Endodermal cell (in vitro differentiated cells): ENCODE measurements around the gene NACA2. TPM values are rescaled to one million over a fixed set of nuclear protein-coding genes. Genes with fewer than 3 reads are reported as not detected.

Experiments used
- DNase-seq: peaks from one replicate; pipeline ENCODE4 v3.0.0-alpha.2; 2017
- H3K27ac ChIP-seq: 2 replicates; pipeline ENCODE4 v1.5.1; 2013; ENCODE audit warnings: mild to moderate bottlenecking, low read depth, low read length, moderate library complexity
- H3K27me3 ChIP-seq: 2 replicates; pipeline ENCODE4 v1.6.1; 2013; ENCODE audit warnings: mild to moderate bottlenecking, low read length, moderate library complexity; ENCODE audit not compliant: insufficient read depth, control insufficient read depth, poor library complexity, severe bottlenecking
- H3K36me3 ChIP-seq: 2 replicates; pipeline ENCODE4 v1.7.0; 2013; ENCODE audit warnings: mild to moderate bottlenecking, low read length, moderate library complexity; ENCODE audit not compliant: control insufficient read depth, insufficient read depth
- H3K4me1 ChIP-seq: one replicate; pipeline ENCODE4 v1.7.0; 2013; ENCODE audit warnings: low read length; ENCODE audit not compliant: control insufficient read depth, insufficient read depth
- H3K4me3 ChIP-seq: 2 replicates; pipeline ENCODE4 v1.5.1; 2013; ENCODE audit warnings: mild to moderate bottlenecking, low read length, moderate library complexity
- H3K9ac ChIP-seq: 2 replicates; pipeline ENCODE4 v1.6.1; 2013; ENCODE audit warnings: mild to moderate bottlenecking, low read length, moderate library complexity; ENCODE audit not compliant: poor library complexity, severe bottlenecking; ENCODE audit errors: extremely low read depth
- H3K9me3 ChIP-seq: 2 replicates; pipeline ENCODE4 v1.6.1; 2013; ENCODE audit warnings: mild to moderate bottlenecking, low read length, moderate library complexity; ENCODE audit not compliant: control insufficient read depth
- H3K27ac Mint-ChIP-seq: 2 replicates; pipeline ENCODE4 v1.8.0; 2020; ENCODE audit warnings: mixed read lengths
- H3K27me3 Mint-ChIP-seq: 2 replicates; pipeline ENCODE4 v1.8.0; 2021; ENCODE audit warnings: mild to moderate bottlenecking, mixed read lengths; ENCODE audit not compliant: insufficient read depth
- H3K36me3 Mint-ChIP-seq: 2 replicates; pipeline ENCODE4 v1.8.0; 2020; ENCODE audit warnings: low read depth, mixed read lengths
- H3K4me1 Mint-ChIP-seq: 2 replicates; pipeline ENCODE4 v1.8.0; 2020; ENCODE audit warnings: mixed read lengths
- H3K4me3 Mint-ChIP-seq: 2 replicates; pipeline ENCODE4 v1.8.0; 2020; ENCODE audit warnings: mild to moderate bottlenecking, moderate library complexity, mixed read lengths
- H3K9me3 Mint-ChIP-seq: 2 replicates; pipeline ENCODE4 v1.8.0; 2020; ENCODE audit warnings: mild to moderate bottlenecking, mixed read lengths
- WGBS, 2 experiments: methylation state at CpG; one replicate each; pipeline versions ENCODE4 v1.1.5 to v1.1.7; 2013; ENCODE audit warnings: missing lambda C conversion rate in 2 of 2, mixed read lengths in 1 of 2; ENCODE audit not compliant: insufficient coverage in 1 of 2, insufficient read length in 1 of 2; 5-methylcytosine and 5-hydroxymethylcytosine counted together
- total RNA-seq, 2 donors: library from RNA; stranded (reverse); fragmentation: NEBNext Ultra II Directional in 1 of 2; extraction: Animal tissue kit (Norgen Biotek cat#: 25700) in 1 of 2; gene quantifications; 2 replicates in 1 of 2; 3 replicates in 1 of 2; pipeline ENCODE4 v1.2.1, GENCODE V29; 2021
- TF ChIP-seq, protein P1 (sequence below): fragments of 200-600 bp; sonication (generic); conservative IDR thresholded peaks from 2 replicates; pipeline ENCODE4 v1.5.0; 2021; ENCODE audit warnings: antibody characterized with exemption, mild to moderate bottlenecking

NACA2 gene
- total RNA-seq, 2 donors from 2014 or later = not detected

DNA sequence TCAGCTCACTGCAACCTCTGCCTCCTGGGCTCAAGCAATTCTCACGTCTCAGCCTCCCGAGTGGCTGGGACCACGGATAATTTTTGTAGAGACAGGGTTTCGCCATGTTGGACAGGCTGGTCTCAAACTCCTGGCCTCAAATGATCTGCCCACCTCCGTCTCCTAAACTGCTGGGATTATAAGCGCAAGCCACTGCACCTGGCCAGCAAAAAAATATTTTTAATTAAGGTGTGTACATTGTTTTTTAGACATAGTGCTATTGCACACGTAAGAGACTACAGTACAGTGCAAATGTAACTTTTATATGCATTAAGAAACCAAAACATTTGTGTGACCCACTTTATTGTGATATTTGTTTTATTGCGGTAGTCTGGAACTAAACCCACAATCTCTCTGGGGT lies 49.0 kb downstream of the NACA2 start:
- Histone ChIP-seq H3K4me3 (no peak overlapping the region), H3K36me3 (no peaks in the 10 kb centered on the region), H3K9ac (no peak overlapping the region), H3K27ac (no peak overlapping the region), H3K9me3 (peaks cover 30% of the 10 kb centered on the region), H3K4me1 (no peaks in the 10 kb centered on the region), H3K27me3 (no peaks in the 10 kb centered on the region)
- Mint-ChIP-seq H3K36me3 (peaks cover 2% of the 10 kb centered on the region), H3K4me3 (no peak overlapping the region), H3K27me3 (no peaks in the 10 kb centered on the region), H3K4me1 (no peaks in the 10 kb centered on the region), H3K27ac (no peak overlapping the region), H3K9me3 (peaks cover 37% of the 10 kb centered on the region)
- WGBS, 2 experiments = 93% methylated on average over 7 to 8 of the region's 8 CpGs
- TF ChIP-seq, protein P1, sequence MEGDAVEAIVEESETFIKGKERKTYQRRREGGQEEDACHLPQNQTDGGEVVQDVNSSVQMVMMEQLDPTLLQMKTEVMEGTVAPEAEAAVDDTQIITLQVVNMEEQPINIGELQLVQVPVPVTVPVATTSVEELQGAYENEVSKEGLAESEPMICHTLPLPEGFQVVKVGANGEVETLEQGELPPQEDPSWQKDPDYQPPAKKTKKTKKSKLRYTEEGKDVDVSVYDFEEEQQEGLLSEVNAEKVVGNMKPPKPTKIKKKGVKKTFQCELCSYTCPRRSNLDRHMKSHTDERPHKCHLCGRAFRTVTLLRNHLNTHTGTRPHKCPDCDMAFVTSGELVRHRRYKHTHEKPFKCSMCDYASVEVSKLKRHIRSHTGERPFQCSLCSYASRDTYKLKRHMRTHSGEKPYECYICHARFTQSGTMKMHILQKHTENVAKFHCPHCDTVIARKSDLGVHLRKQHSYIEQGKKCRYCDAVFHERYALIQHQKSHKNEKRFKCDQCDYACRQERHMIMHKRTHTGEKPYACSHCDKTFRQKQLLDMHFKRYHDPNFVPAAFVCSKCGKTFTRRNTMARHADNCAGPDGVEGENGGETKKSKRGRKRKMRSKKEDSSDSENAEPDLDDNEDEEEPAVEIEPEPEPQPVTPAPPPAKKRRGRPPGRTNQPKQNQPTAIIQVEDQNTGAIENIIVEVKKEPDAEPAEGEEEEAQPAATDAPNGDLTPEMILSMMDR = no peak
- no peak for DNase-seq

- no peak overlapping the region for H3K27ac Mint-ChIP-seq
- no peaks in the 10 kb centered on the region for H3K4me1 Mint-ChIP-seq
These were observed 50.1 kb downstream of the NACA2 start for GRCh38 chr17:61540874-61541273.

More at GRCh38 chr17:61540874-61541273, 50.1 kb downstream of the NACA2 start:
- no peaks in the 10 kb centered on the region for H3K27me3 ChIP-seq
- H3K36me3 ChIP-seq = no peaks in the 10 kb centered on the region
- peaks cover 32% of the 10 kb centered on the region for H3K9me3 Mint-ChIP-seq
- TF ChIP-seq, protein P1 = no peak
- DNase-seq = no peak
- H3K4me3 ChIP-seq = no peak overlapping the region
- no peak overlapping the region for H3K27ac ChIP-seq
- H3K36me3 Mint-ChIP-seq = peaks cover 2% of the 10 kb centered on the region
- no peaks in the 10 kb centered on the region for H3K4me1 ChIP-seq
- no peaks in the 10 kb centered on the region for H3K27me3 Mint-ChIP-seq
- no peak overlapping the region for H3K4me3 Mint-ChIP-seq
- no peak overlapping the region for H3K9ac ChIP-seq
- peaks cover 30% of the 10 kb centered on the region for H3K9me3 ChIP-seq
- 82 to 83% methylated on average over 1 of the region's 1 CpG for WGBS, 2 experiments

Other genes starting within 250 kb of the NACA2 start
- gene TBX2, start 191.4 kb downstream of the NACA2 start, total RNA-seq = under 1 TPM in 1 of 2 donors, not detected in 1; 0.07 TPM
- gene TBX4, start 138.8 kb downstream of the NACA2 start, total RNA-seq = not detected